Ovary (tissue), 9 donors: ENCODE results near the gene POLN. TPM values are rescaled to one million over a fixed set of nuclear protein-coding genes. Genes with fewer than 3 reads are reported as not detected.

Experiments
- DNase-seq, 5 donors: peaks; one replicate each; pipeline ENCODE4 v3.0.0-alpha.2; 2019 to 2020
- H3K27ac ChIP-seq, 2 donors: fragments of 200-600 bp; one replicate each; pipeline versions ENCODE4 v1.5.1 to v1.8.0; 2019 to 2022
- H3K27me3 ChIP-seq: fragments of 200-600 bp; one replicate; pipeline ENCODE4 v1.8.0; 2022
- H3K36me3 ChIP-seq: fragments of 200-600 bp; sonication (generic); one replicate; pipeline ENCODE4 v1.5.1; 2019
- H3K4me1 ChIP-seq: one replicate; pipeline ENCODE4 v1.8.1; 2013; ENCODE audit warnings: mild to moderate bottlenecking, moderate library complexity; ENCODE audit not compliant: insufficient read depth
- H3K4me3 ChIP-seq: fragments of 200-600 bp; sonication (generic); one replicate; pipeline ENCODE4 v1.5.1; 2017
- H3K9me3 ChIP-seq, 2 donors: fragments of 200-600 bp in 1 of 2; sonication (generic) in 1 of 2; one replicate each; pipeline versions ENCODE4 v1.5.1 to v1.8.1; 2013 to 2019; ENCODE audit warnings: mild to moderate bottlenecking in 1 of 2, moderate library complexity in 1 of 2
- CTCF ChIP-seq, 3 donors: fragments of 450-650 bp in 2 of 3; fragments of 200-600 bp in 1 of 3; IDR thresholded peaks; one replicate each; pipeline versions ENCODE4 v1.5.1 to v1.8.0; 2016 to 2022; ENCODE audit warnings: antibody characterized with exemption in 3 of 3, mild to moderate bottlenecking in 1 of 3
- EP300 ChIP-seq: sonication (generic); formaldehyde crosslinking; IDR thresholded peaks from one replicate; pipeline ENCODE4 v1.6.1; 2017; ENCODE audit warnings: antibody characterized with exemption
- POLR2A ChIP-seq: fragments of 450-650 bp; IDR thresholded peaks from one replicate; pipeline ENCODE4 v1.6.1; 2017; ENCODE audit warnings: antibody characterized with exemption, mild to moderate bottlenecking, moderate library complexity
- WGBS, 3 donors: extraction: QIAGEN DNeasy Blood & Tissue Kit in 1 of 3; methylation state at CpG; one replicate each; pipeline versions ENCODE4 v1.1.5 to v1.1.7; 2013 to 2017; 5-methylcytosine and 5-hydroxymethylcytosine counted together
- intact Hi-C, 4 donors: fragments of 100-400 bp; cut with DNase I; formaldehyde crosslinking; loops; one replicate each; pipeline versions ENCODE4 v1.11.0 to v1.15.1; 2022 to 2023
- polyA plus RNA-seq, 2 donors: library from polyadenylated mRNA; stranded (reverse); fragments of 200-250 nt in 1 of 2; fragments of 350-450 nt in 1 of 2; fragmentation: Illumina TruSeq in 1 of 2; extraction: RNeasy Lipid Tissue Mini Kit (QIAGEN cat#74804) in 1 of 2; gene quantifications; one replicate each; pipeline ENCODE4 v1.2.3, GENCODE V29; 2013 to 2014
- total RNA-seq, 7 donors: library from RNA; depleted of rRNA in 2 of 7; stranded (reverse); fragments of >200 nt in 2 of 7; fragmentation: NEBNext Ultra II Directional in 3 of 7; extraction: Animal tissue kit (Norgen Biotek cat#: 25700) in 3 of 7; gene quantifications; one replicate each; pipeline versions ENCODE4 v1.1.0 to v1.2.4, GENCODE V29; 2016 to 2023
- donor health status: DM: no; HTN: no; CAD: no; lungs with moderate emphysema.
- donor health status: DM: no; HTN: no; CAD: no.
- donor health status: Bipolar disorder and iron deficiency.
- donor health status: DM: yes; HTN: yes; CAD: no.
- donor health status: DM: no; HTN: no; CAD: no.
- donor health status: DM: yes; HTN: yes; CAD: no.

POLN gene
- total and polyA plus RNA-seq, 9 donors: 0.95 to 11.4 (median 3.1) TPM

- intact Hi-C loops: no loop called here
- H3K4me3 ChIP-seq: no peak overlapping the region
- DNase-seq: no peak
- H3K27ac ChIP-seq: no peak overlapping the region
- H3K27me3 ChIP-seq: no peaks in the 10 kb centered on the region
- TF ChIP-seq POLR2A (no peak), CTCF (IDR thresholded peaks at IDR 0.05) (no peak), EP300 (no peak)
- H3K4me1 ChIP-seq: no peaks in the 10 kb centered on the region
- H3K36me3 ChIP-seq: no peaks in the 10 kb centered on the region
- WGBS, 3 donors: 84 to 90% (median 88%) methylated on average over 4 of the region's 4 CpGs
- H3K9me3 ChIP-seq: no peaks in the 10 kb centered on the region
These were observed 69.8 kb downstream of the POLN start for GRCh38 chr4:2172161-2172560.

GRCh38 chr4:2168469-2169319, 73.2 kb downstream of the POLN start:
- H3K36me3 ChIP-seq: no peaks in the 10 kb centered on the region
- H3K9me3 ChIP-seq: no peaks in the 10 kb centered on the region
- DNase-seq: no peak
- no peak overlapping the region for H3K4me3 ChIP-seq
- TF ChIP-seq CTCF (IDR thresholded peaks at IDR 0.05) (no peak), POLR2A (no peak), EP300 (no peak)
- no peaks in the 10 kb centered on the region for H3K27me3 ChIP-seq
- 83 to 84% (median 83%) methylated on average over 12 of the region's 12 CpGs for WGBS, 3 donors
- H3K4me1 ChIP-seq: no peaks in the 10 kb centered on the region
- intact Hi-C loops: no loop called here
- no peak overlapping the region for H3K27ac ChIP-seq

GRCh38 chr4:2166253-2166652, 75.7 kb downstream of the POLN start:
- H3K4me1 ChIP-seq: no peaks in the 10 kb centered on the region
- H3K9me3 ChIP-seq: no peaks in the 10 kb centered on the region
- no peak overlapping the region for H3K4me3 ChIP-seq
- no peak for DNase-seq
- H3K36me3 ChIP-seq: no peaks in the 10 kb centered on the region
- intact Hi-C loops: no loop called here
- no peak overlapping the region for H3K27ac ChIP-seq
- TF ChIP-seq CTCF (IDR thresholded peaks at IDR 0.05) (no peak), POLR2A (no peak), EP300 (no peak)
- no peaks in the 10 kb centered on the region for H3K27me3 ChIP-seq
- 91 to 92% (median 91%) methylated on average over 5 of the region's 5 CpGs for WGBS, 3 donors

GRCh38 chr4:2165391-2165790, 76.5 kb downstream of the POLN start:
- intact Hi-C loops: no loop called here
- TF ChIP-seq EP300 (no peak), CTCF (IDR thresholded peaks at IDR 0.05) (no peak), POLR2A (no peak)
- WGBS, 3 donors: 81 to 88% (median 87%) methylated on average over 7 of the region's 7 CpGs
- Histone ChIP-seq H3K27me3 (no peaks in the 10 kb centered on the region), H3K9me3 (no peaks in the 10 kb centered on the region), H3K36me3 (no peaks in the 10 kb centered on the region), H3K4me3 (no peak overlapping the region), H3K4me1 (no peaks in the 10 kb centered on the region), H3K27ac (no peak overlapping the region)
- DNase-seq: no peak
